ENCODE data around the gene EEPD1.

Gene EEPD1

DNA sequence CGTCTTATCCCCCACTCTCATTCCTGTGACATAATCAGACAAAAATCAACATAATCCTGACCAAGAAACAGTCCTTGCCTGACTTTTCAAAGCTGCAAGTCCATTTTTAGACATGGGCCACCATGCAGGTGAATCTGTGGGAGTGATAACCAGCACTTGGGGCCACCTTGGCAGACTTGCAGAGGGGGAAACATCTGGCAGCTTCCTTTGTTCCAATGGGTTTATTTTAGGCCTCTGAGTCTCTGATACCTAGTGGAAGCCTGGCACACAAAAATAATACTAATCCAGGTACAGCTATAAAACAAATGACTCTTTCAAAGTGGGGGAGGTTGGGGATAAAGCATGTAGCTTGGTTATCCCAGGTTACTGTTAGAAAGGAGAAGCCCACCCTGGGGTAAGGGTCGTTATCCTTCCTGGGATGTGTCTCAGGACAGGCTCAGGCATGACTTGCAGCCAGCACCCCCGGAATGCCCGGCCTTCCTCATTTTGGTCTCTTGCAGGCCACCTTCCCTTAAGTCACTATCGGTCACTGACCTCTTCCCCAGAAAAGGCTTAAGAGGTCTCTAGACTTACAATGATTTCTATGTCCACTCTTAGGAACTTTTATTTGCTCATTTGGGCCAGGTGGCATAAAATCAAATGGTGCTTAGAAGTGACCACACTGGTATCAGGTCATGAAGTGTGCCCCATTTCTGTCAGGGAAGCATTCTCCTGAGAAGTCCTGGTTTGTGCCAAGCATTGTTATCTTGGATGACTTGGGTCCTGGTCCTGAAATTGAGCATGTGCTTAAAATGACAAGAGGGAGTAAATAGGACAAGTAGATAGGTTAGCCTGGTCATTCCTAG, 37.6 kb downstream of the EEPD1 start:
- no peak for DNase-seq (ENCODE audit: low read depth)

GRCh38 chr7:36191292-36191920, 38.4 kb downstream of the EEPD1 start:
- DNase-seq (ENCODE audit: low read depth), result no peak

- DNase-seq (ENCODE audit: low read depth), result peak; percentile 59
These were observed 39.2 kb downstream of the EEPD1 start for GRCh38 chr7:36192053-36192824.

GRCh38 chr7:36192877-36193276, 39.8 kb downstream of the EEPD1 start:
- DNase-seq (ENCODE audit: low read depth), result no peak

- no peak for DNase-seq (ENCODE audit: low read depth)
These were observed 45.8 kb downstream of the EEPD1 start for GRCh38 chr7:36198854-36199266.

DNA sequence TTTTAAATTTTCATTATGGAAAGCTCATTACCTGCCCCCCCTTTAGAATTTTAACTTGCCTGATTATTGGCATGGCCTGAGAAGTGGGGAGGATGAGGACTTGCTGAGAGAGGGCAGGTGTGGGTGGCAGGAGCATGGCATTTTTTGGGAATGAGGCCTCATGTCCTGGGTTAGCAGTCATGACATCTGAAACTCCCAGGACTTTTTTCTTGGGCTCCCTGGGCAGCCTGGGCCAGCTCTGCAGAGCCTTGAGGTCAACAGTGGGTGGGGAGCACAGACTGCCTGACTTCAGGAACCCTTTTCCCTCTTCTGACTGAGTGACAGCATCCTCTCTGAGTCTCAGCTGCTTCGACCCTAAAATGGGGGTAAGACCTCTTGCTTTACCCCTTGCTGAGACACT, 46.3 kb downstream of the EEPD1 start:
- DNase-seq (ENCODE audit: low read depth), result no peak

DNA sequence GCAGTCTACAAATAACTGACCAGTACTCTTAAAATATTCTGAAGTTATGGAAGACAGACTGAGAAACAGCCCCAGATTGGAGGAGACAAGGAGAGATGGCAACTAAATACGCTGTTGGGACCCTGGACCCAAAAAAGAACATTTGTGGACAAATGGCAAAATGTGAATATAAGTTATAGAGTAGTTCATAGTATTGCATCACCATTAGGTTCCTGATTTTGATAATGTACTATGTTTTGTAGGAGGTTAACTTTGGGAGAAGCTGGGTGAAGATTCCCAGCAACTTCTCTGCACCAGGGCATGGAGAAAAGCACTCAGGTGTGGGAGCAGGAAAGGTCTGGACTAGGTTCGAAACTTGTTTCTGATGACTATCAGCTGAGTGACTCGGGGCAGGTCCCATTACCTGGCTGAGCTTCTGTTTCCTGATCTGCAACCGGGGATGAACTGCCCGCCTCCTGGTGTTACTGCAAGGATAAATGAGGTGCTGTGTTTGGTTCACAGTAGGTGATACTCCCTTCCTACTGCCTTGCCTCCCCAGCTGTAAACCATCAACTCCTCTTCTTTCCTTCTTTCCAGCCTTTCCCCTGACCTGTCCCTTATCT, 48.2 kb downstream of the EEPD1 start:
- DNase-seq (ENCODE audit: low read depth), result no peak

- peak; percentile 38 for DNase-seq (ENCODE audit: low read depth)
These were observed 49.3 kb downstream of the EEPD1 start for GRCh38 chr7:36202398-36202797.

GRCh38 chr7:36203071-36203790, 50.2 kb downstream of the EEPD1 start:
- DNase-seq (ENCODE audit: low read depth), result no peak

- no peak for DNase-seq (ENCODE audit: low read depth)
These were observed 51.1 kb downstream of the EEPD1 start for GRCh38 chr7:36204044-36204663.

- no peak for DNase-seq (ENCODE audit: low read depth)
These were observed 52.0 kb downstream of the EEPD1 start for GRCh38 chr7:36204929-36205635.

DNA sequence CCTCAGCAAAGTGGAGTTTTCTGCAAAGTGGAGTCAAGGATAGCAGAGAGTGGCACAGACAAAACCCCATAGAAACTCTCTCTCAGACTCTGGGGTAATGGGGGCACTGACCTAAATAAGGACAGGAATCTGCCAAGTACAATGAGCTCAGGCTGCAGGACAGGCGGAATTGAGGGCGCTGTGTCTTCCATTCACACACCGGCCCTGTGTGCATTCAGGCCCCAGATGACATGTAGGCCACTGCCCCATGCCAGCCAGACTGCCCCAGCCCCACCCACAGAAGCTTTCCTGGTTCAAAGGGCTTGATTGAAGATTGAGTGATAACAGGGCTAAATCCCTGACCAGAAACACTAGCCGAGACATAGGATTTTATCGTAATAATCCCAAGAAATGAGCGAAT, 52.7 kb downstream of the EEPD1 start:
- no peak for DNase-seq (ENCODE audit: low read depth)

- peak; percentile 96 for DNase-seq (ENCODE audit: low read depth)
These were observed 54.6 kb downstream of the EEPD1 start for GRCh38 chr7:36207451-36208291.

GRCh38 chr7:36208426-36208825, 55.4 kb downstream of the EEPD1 start:
- peak; percentile 48 for DNase-seq (ENCODE audit: low read depth)

DNA sequence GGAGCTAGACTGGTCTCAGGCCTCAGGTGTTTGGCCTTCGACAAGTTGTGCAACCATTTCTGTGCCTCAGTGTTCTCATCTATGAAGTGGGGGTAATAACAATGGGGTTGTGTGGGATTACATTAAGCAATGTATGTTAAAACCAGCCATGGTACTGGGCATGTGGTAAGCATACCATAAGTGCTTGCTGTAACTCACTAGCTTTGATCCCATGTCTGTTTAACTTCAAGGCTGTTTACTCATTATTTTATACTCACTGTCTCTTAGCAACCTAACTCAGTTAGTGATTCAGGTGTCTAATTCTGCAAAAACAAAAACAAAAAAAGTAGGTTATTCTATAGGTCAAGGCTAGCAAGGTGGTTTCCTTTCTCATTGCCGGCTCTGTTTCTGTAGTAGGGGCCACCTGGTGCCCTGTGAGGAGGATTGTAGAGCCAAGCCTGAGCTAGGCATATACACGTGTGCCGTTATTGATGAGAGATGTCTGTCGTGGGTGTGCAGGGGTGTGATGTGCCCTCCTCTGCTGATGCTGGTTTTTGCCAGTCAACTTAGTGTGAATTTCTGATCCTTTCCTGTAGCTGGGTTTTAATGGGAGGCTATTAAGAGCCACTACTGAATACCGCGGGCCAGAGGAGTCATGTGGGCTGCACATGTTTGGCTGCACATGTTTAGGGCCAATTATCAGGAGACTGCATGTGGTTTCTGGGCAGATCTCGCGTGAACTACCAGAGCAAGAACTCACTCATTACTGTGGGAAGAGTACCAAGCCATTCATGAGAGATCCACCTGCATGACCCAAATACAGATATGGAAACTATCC, 56.2 kb downstream of the EEPD1 start:
- peak; percentile 79 for DNase-seq (ENCODE audit: low read depth)

DNA sequence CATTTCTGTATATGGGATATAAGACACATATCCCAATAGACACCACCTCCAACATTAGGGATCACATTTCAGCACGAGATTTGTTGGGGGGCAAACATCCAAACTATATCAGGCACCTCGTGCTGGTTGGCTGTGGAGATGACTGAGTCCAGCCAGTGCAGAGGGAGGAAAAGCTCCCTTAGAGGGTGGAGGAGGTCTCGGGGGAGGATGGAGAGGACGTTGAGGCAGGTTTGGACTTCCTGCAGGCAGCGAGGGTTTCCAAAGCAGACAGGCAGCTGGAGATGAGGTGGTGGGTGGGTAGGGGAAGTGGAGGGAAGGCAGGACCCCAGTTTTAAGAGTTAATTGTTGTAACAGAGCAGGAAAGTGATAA, 56.7 kb downstream of the EEPD1 start:
- no peak for DNase-seq (ENCODE audit: low read depth)

- peak; percentile 71 for DNase-seq (ENCODE audit: low read depth)
These were observed 57.4 kb downstream of the EEPD1 start for GRCh38 chr7:36210291-36210922.
